CD4-positive, alpha-beta T cell treated with Interleukin-4 for 4 hours (primary cell): Measurements from ENCODE around the gene ENDOD1.
A peak's percentile ranks its signal among the peaks of the same experiment; 100 is the strongest.

Experiments
- DNase-seq: peaks from one replicate; pipeline ENCODE4 v3.0.0-alpha.2; 2020

The ENDOD1 gene

DNA sequence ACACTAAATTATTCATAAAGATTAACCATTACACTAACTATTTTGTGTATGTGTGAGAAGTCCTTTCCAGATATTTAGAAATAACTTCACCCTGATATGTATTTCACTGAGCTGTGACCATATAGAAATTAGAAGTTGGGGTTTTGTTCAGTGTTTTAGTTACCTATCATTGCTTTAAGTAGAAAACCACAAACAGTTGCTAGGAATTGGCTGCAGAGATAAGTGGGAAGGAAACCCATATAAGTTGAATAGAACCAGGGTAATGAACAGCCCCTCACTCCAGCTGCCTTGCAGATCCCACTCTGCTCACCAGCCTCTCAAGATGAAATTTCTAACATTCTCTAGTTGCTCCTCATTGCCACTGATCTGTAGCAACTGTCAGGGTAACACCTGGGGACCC lies 12.7 kb upstream of the ENDOD1 start:
- no peak for DNase-seq

DNA sequence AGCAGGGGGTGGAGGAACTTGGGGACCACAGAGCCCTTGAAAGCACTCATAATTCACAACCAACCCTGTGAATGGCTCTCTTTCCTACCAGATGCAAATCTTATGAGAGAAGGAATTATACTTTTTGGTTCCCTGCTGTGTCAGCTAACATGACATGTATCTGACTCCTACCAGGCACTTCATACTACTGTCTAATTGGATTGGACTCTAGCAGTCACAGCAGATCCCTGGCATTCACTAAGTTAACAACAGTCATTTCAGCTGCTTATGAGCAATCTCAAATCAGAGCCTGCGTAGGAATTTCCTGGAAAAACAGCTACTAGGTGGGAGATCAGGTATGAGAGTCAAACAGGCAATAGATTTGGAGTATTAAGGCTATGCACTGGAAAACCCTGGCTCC lies 11.1 kb upstream of the ENDOD1 start:
- no peak for DNase-seq

DNA sequence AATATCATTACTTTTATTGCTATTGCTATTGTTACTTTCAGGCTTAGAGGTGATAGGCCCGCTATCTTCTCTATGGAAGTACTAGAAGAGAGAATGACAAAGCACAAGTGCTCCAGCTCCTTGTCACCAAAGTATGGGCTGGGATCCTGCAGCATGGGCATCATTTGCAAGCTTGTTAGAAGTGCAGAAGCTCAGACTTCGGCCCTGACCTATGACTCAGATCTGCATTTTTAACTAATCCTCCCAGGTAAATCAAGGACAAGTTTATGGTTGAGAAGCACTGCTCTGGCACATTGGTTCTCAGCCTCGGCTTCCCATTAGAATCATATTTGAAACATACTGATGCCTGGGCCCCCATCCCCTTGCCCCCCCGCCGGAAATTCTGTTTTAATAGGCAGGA lies 8.6 kb upstream of the ENDOD1 start:
- DNase-seq = no peak

DNA sequence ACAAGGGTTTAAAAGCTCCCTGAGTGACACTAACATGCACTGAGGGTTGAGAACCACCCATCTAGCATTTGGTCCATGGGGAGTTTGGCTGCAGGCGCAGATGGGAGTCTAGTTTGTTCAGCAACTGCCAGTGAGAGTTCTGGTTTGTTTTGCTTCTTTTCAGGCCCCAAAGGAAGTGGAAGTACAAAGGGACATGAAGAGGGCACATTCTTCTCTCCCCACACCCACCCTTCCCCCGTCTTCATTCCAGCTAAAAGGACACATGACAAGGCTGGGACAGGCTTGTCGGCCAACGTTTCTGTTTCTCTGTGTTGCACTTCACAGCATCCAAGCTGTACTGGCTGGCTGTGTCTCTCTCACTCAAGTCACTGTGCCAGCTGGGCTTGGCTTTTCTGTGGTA lies 8.2 kb upstream of the ENDOD1 start:
- no peak for DNase-seq

DNA sequence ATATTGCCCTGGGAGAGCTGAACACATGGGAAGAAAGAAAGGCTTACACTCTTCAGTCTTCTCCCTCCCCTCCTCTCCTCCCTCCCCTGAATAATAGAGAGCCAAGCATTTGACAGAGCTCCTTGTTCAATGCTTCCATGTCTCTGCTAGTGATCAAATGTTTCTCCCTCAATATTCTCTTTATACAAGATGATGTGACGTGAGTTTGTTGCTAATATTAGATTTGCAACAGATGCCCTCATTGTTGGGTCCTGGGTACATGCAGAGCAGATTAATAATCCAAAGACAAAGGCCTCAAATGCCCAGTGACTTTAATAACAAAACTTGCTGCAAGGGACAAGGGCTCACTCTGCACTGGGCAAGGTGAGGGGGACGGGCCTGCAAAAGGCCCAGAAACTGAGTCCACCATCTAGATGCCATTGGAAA lies 7.1 kb upstream of the ENDOD1 start:
- DNase-seq = no peak

DNA sequence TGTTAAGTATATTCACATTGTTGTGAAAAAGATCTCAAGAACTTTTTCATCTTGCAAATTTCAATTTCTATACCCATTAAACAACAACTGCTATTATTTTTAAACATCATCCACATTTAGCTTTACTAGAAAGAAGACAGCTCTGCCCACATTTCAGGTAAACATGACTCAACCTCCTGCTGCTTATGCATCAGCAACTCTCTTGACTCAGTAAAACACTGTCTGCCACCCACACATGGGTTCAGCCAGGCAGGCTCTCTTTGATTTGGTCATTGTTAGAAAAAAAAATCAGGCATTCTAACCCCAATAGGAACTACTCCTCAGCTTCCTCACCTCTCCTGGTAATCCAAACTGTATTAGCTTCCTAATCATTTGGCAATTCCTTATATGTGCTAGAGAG lies 5.1 kb upstream of the ENDOD1 start:
- DNase-seq = no peak

DNA sequence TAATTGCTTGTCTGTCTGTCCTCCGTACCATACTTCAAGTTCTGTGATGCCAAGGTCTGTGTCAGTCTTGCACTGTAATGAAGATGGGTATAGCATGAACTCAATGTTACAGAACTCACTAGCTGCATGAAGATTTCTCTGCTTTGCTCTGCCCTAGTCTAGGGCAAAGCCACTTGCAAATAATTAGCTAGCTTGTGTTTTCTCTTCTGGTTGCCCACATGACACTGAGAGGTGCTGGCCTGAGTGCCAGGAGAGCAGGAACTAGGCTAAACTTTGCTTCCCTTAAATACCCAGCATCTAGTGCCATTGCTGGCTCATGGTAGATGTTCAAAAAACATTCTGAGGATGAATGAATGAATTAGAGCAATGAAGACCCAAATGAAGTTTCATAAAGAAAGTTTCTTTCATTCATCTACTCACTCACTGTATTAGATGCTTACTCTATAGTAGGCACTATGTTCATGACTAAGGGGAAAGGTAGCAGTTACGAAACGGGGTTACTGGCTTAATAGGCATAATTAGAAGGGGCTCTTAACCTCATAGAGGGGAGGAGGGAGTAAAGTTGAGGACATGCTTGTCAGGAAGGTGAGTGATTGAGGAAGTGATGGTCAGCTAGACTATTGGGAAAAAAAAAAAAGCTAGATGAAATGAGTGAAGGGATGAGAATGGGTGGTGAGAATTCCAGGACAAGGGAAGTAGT lies 4.4 kb upstream of the ENDOD1 start:
- DNase-seq = no peak

DNA sequence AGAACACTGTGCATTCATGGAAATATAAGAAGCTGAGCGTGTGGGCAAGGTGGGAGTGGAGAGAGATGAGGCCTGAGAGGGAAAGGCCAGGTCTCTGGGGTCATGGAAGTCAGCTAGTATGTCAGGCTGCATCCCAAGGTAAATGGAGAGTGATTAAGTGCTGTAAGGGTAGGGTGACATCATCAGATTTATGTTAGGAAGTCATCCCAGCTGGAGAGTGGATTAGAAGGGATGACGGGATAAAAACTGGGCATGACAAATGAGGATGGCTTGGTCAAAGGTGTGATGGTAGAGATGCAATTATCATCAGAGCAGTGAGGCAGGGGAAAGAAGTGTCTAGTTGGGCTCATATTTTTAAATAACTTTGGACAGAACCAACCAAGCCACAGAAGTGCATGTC lies 3.5 kb upstream of the ENDOD1 start:
- no peak for DNase-seq

DNA sequence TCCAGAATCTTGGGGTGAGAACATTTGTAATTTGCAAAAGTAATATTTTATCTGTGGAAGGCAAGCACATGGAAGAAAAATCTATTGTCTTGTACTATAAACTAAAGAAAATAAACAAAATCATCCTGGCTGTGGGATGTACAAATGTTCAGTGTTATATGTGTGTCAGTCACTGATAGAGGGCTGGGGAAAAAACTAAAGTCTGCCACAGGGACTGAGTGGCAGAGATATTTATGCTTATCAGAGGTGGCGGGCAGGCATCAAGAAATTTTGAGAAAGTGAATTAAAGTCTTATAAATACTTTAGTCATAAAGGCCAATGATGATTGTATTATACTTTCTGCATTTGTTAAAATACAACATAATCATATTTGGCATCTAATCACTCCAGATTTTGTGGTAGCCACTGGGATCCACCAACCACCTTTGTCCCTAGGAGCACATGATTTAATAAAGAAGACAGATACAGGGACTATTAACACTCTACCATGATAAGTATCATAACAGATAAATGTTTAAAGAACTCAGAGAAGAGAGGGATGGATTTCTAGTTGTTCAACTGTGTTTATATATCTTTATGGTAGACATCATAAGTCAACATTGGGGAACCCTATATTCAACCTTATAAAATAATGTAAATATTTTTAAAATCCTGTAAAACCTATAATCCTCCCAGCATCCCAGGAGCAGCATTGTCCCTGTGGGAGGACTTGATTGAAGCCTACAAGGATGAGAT lies 2.6 kb upstream of the ENDOD1 start:
- no peak for DNase-seq

DNA sequence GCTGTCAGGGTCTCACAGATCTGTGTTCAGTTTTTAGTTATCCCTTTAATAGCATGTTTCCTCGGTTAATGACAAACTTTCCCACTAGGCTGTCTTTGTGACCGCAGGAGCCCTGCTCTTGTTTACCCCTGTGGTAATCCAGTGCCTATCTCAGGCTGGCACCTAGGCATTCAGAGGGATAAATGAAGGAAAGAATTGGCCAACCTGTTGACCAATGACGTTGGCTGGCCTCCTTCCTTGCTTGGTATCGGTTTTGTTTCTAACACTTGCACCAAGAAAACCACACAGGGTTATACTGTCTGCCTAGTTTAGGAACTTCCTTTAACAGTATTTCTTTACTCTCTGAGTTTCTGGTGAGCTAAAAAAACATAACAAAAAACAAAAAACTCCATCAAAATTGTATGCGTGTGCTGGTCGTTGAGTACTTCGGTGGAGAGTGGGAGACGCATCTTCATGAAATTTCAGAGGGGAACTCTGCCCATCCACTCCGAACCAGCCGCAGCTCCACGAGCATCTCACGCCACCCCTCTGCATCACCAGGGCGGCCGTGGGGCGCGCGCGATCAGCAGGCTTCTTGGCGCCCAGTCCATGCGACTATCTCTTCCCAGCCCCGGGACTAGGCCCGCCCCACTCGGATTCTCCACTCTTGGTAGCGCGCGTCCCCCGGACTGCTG lies 563 bp upstream of the ENDOD1 start:
- peak; percentile 32 for DNase-seq

DNA sequence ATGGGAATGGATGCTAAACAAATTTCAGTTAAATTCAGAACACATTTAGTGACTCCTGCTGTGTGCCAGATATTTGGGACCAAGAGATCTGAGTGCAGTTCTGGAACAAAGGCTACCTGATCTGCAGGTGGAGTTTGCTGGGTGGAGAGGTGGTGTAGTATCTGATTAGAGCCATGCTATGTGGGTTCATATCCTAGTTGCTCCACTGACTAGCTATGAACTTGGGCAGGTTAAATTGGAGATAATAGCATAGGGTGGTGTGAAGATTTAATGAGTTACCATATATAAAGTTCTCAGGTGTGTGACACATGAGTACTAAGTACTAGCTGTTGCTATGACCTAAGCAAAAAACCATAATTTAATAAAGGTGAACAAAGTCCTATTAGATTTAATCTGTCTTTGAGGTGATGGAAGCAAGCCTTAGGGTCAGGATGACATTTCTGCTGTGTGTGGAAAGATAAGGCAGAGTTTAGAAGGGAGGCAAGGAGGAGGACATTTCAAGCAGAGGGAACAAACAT lies 2.1 kb downstream of the ENDOD1 start:
- DNase-seq = no peak

DNA sequence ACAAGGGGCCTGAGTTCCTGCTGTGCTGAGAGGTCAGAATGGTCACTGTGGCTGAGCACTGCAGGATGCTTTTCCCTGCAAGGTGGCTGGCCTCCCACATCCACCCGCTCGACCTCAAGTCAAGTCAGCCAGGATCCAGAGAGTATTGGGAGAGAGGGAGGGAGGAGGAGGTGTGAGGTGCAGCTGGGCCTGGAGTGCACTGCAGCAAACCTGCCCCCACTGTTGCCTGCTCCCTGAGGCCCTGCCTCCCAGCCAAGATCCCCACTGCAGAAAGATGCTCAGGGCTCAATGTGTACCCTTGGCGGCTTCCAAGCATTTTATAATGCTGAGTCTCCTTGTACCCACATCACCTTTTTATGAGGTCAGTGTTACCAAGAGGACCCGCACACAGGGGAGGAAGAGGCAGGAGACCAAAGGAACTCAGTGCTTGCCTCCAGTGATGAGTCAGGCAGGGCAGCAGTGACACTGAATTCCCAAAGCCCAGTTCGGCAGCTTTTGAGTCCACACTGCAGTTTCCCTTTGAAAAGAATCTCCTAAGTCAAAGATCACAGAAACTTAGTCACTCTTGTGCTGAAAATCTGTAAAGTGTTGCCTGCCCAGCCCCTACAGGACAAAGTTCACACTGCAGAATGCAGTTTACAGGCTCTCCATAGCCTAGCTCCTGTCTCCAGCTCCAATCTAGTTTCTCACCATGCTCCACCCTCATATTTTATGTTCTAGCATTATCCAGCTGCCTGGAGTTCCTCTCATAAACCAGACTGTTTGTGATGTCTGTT lies 3.1 kb downstream of the ENDOD1 start:
- peak; percentile 29 for DNase-seq

DNA sequence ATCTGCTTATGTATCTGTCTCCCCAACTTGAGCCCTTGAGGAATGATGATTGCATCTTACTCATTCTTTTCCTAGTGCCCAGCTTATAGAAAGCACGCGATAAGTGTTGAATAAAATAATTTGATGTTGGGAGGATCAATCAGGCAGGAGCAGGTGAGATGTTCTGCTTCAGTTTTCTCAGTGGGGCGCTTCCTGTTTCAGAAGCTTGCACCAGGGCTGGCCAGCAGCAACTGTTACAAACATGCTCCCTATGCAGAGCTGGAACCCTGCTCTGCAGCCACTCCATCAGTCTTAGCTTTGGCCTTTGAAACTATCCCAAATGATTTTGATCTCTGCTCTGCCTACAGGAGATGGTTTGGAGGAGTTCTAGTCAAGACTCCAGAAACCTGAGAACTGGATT lies 3.9 kb downstream of the ENDOD1 start:
- no peak for DNase-seq

DNA sequence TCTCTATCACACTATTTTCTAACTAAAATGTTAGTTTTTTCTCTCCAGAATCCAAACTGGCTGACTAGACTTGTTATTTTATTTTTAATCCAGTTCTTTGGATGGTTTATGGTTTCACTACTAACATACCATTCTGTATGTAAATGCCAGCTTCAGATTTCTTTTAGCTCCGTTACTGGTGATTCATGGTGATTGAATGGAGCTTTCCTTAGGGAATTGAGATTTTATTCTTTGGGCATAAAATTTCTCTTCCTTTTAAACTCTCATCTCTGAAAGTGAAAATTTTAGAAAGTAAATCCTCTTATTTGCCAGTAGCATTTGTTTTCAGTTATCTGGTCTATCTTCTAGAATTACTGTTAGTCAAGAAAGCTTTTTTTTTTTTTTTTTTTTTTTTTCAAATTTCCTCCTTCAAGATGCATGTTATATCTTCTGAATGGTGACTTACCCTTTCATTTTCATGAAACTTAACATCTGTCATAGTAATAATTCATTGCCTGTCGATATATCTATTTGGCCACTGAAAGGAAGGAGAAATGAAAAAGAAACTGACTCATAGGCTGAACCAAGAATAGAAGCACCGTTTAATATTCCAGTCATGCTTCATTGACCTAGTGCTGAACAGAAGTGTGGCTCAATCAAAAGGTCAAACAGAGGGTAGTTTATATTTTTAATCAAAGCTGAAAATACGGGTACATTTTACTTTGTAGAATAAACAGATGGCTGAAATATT lies 6.4 kb downstream of the ENDOD1 start:
- peak; percentile 32 for DNase-seq

DNA sequence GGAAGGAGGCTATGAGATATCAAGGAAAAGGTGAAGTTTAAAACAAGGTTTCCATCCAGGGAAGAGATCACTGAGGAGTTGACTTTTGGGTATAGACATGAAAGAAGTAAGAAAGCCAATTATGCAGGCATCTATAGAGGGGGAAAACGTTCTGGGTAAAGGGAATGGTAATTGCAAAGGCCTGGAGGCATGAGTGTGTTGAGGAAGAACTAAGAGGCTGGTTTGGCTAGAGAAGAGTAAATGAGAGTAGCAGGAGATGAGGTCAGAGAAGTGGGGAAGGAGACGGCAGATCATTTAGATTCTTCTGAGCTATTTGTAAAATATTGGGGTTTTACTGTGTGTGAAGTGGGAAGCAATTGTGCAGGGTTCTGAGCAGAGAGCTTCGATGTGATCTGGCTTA lies 7.6 kb downstream of the ENDOD1 start:
- DNase-seq = no peak

DNA sequence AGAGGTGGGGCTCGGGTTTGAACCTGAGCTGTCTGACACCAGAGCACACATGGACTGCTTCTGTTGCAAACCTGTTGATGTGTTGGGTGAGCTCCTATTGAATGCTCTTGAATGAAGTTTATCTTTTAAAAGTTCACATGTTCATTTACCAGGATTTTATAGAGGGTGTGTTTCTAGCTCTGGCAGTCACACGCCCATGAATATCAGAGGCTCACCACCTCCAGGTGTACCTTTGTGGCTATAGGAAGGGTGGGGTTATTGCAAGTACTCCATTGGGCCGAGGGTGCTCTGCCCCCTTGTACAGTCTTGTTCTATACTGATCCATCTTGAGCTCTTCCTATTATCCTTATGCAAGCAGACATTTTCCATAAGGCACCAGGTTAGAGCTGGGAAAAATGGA lies 9.2 kb downstream of the ENDOD1 start:
- no peak for DNase-seq

DNA sequence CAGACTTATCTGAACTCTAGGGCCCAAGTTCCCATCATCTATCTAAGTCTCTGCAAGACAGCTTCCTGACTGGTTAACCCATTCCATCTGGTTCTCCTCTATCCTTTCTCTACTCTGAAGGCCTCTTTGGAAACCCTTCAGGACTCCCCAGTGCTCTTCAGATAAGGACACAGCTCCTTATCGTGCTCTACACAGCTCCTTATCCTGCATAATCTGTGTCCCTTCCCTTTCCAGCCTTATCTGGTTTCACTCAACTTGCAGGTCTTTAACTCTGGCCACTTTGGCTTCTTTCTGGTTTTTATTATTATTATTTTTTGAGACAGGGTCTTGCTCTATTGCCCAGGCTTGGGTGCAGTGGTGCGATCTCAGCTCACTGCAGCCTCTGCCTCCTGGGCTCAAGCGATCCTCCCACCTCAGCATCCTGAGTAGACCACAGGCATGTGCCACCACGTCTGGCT lies 10.6 kb downstream of the ENDOD1 start:
- no peak for DNase-seq

DNA sequence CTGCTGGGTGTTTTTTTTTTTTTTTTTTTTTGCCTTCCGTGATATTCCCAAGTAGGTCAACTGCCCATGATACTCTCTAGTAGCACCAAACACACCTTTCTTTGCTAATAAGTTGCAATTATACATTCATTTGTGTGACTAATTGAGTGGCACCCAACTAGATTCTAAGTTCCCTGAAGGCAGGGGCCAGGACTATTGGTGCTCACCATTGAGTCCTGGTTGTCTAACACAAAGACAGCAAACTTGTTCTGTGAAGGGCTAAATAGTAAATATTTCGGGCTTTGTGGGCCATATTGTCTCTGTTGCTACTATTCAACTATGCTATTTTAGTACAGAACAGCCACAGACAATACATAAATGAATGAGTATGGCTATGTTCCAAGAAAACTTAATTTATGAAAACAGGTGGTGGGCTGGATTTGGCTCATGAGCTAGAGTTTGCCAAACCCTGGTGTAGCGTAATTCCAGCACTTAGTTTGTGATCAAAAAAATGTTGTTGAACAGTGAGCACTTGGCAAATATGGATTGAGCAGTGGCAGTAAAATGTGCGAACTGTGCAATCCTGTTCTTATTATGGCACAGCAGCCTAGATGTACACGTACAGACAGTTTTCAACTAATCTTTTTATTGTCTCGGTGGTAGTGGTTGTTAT lies 11.3 kb downstream of the ENDOD1 start:
- no peak for DNase-seq

DNA sequence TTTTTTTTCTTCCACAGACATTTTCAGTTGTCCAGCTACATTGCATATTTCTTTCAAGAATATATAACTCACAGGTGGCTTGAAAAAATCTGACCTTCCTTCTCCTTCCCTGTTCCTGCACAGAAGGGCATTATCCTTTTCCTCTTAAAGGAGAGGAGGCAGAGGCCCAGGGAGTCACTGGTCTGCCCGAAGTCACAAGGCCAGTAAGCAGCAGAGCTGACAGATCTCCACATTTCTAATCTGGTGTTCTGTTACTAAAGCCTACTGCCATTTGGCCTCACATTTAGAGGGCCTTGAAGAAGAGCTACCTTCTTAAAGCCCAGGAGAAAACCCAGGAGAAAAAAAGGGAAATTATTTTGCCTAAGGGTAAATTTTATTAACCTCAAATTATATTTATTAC lies 12.3 kb downstream of the ENDOD1 start:
- DNase-seq = no peak

DNA sequence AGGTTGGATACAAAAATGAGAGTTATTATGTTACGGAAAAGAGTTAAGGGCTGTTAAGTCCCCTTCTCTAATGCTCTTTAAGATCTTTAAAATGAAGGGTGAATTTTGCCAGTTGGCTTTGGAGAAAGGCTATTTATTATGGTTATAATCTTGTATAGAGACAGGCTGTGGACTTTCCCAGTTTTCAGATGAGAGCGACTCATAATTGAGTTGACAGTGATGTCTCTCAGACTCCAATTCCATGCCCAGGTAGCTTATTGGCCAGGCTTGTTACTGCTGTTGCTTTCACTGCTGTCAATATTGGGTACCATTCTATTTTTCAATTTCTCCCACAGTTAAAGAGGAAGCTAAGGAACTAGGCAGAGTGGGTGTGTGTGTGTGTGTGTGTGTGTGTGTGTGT lies 13.1 kb downstream of the ENDOD1 start:
- no peak for DNase-seq

DNA sequence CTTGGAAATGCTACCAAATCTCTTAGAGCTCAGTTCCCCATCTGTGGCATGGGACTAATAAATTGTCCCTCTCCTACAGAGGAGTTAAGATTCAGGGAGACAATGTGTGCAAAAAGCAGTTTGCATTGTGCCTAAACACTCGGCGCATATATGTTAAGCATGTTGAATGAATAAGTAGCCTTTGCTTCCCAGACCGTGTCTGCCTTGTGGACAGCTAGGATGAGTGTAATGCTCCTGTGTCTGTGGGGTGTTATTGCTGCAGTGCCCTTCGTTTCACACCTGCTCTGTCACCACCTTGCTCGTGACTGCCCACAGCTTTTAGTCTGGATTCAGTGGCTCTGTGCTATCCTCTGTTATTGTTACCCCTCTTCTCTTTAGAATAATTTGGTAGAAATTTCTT lies 14.1 kb downstream of the ENDOD1 start:
- DNase-seq = no peak
